H7 (cell line): ENCODE data around the gene LRRC7. TPM values are rescaled to one million over a fixed set of nuclear protein-coding genes. Genes with fewer than 3 reads are reported as not detected.

Source experiments
- DNase-seq: peaks from one replicate; pipeline ENCODE4 v3.0.0; 2012
- H3K27me3 ChIP-seq: 2 replicates; pipeline ENCODE4 v1.6.0; 2011; ENCODE audit warnings: mild to moderate bottlenecking, low read length; ENCODE audit not compliant: control insufficient read depth, insufficient read depth
- H3K36me3 ChIP-seq: replicated peaks from 2 replicates; pipeline ENCODE4 v1.5.1; 2011; ENCODE audit warnings: low read length; ENCODE audit not compliant: control insufficient read depth, insufficient read depth
- H3K4me3 ChIP-seq: 2 replicates; pipeline ENCODE4 v1.5.1; 2011; ENCODE audit warnings: low read depth, mild to moderate bottlenecking, control low read depth, low read length, moderate library complexity; ENCODE audit not compliant: insufficient read depth
- total RNA-seq: library from RNA; depleted of rRNA; stranded (reverse); fragments of >200 nt; shearing (Covaris generic); gene quantifications from 2 replicates; pipeline ENCODE4 v1.2.3, GENCODE V29; 2014

Gene LRRC7
- total RNA-seq, 1 experiment from 2014 or later: 0.24 TPM

- Histone ChIP-seq H3K27me3 (no peaks in the 10 kb centered on the region), H3K36me3 (no peaks in the 10 kb centered on the region), H3K4me3 (no peak overlapping the region)
- no peak for DNase-seq
Observed at GRCh38 chr1:69992594-69992993, 424.9 kb downstream of the LRRC7 start.

GRCh38 chr1:69993810-69994209, 426.1 kb downstream of the LRRC7 start:
- no peak for DNase-seq
- no peaks in the 10 kb centered on the region for H3K27me3 ChIP-seq
- no peaks in the 10 kb centered on the region for H3K36me3 ChIP-seq
- no peak overlapping the region for H3K4me3 ChIP-seq

GRCh38 chr1:69994241-69994640, 426.5 kb downstream of the LRRC7 start:
- no peaks in the 10 kb centered on the region for H3K36me3 ChIP-seq
- H3K4me3 ChIP-seq: no peak overlapping the region
- no peak for DNase-seq
- no peaks in the 10 kb centered on the region for H3K27me3 ChIP-seq

GRCh38 chr1:69998847-69999246, 431.1 kb downstream of the LRRC7 start:
- H3K4me3 ChIP-seq: no peak overlapping the region
- no peaks in the 10 kb centered on the region for H3K36me3 ChIP-seq
- DNase-seq: no peak
- no peaks in the 10 kb centered on the region for H3K27me3 ChIP-seq

- Histone ChIP-seq H3K4me3 (no peak overlapping the region), H3K36me3 (no peaks in the 10 kb centered on the region), H3K27me3 (no peaks in the 10 kb centered on the region)
- DNase-seq: no peak
Observed at GRCh38 chr1:70003211-70003908, 435.6 kb downstream of the LRRC7 start.

- Histone ChIP-seq H3K27me3 (no peaks in the 10 kb centered on the region), H3K4me3 (no peak overlapping the region), H3K36me3 (no peaks in the 10 kb centered on the region)
- no peak for DNase-seq
Observed at GRCh38 chr1:70005386-70006034, 437.8 kb downstream of the LRRC7 start.

- no peak for DNase-seq
- H3K27me3 ChIP-seq: no peaks in the 10 kb centered on the region
- H3K4me3 ChIP-seq: no peak overlapping the region
- H3K36me3 ChIP-seq: no peaks in the 10 kb centered on the region
Observed at GRCh38 chr1:70008660-70009059, 440.9 kb downstream of the LRRC7 start.

GRCh38 chr1:70017770-70018169, 450.0 kb downstream of the LRRC7 start:
- Histone ChIP-seq H3K36me3 (no peaks in the 10 kb centered on the region), H3K4me3 (no peak overlapping the region), H3K27me3 (no peaks in the 10 kb centered on the region)
- DNase-seq: no peak

- Histone ChIP-seq H3K4me3 (no peak overlapping the region), H3K36me3 (no peaks in the 10 kb centered on the region), H3K27me3 (no peaks in the 10 kb centered on the region)
- DNase-seq: no peak
Observed at GRCh38 chr1:70024272-70024671, 456.6 kb downstream of the LRRC7 start.

- no peak overlapping the region for H3K4me3 ChIP-seq
- no peaks in the 10 kb centered on the region for H3K36me3 ChIP-seq
- no peak for DNase-seq
- H3K27me3 ChIP-seq: no peaks in the 10 kb centered on the region
Observed at GRCh38 chr1:70025052-70025451, 457.3 kb downstream of the LRRC7 start.

GRCh38 chr1:70025846-70026245, 458.1 kb downstream of the LRRC7 start:
- H3K27me3 ChIP-seq: no peaks in the 10 kb centered on the region
- no peak overlapping the region for H3K4me3 ChIP-seq
- no peaks in the 10 kb centered on the region for H3K36me3 ChIP-seq
- DNase-seq: no peak

- Histone ChIP-seq H3K4me3 (no peak overlapping the region), H3K36me3 (no peaks in the 10 kb centered on the region), H3K27me3 (no peaks in the 10 kb centered on the region)
- no peak for DNase-seq
Observed at GRCh38 chr1:70033266-70033873, 465.6 kb downstream of the LRRC7 start.

GRCh38 chr1:70033936-70034335, 466.2 kb downstream of the LRRC7 start:
- H3K4me3 ChIP-seq: no peak overlapping the region
- no peak for DNase-seq
- no peaks in the 10 kb centered on the region for H3K36me3 ChIP-seq
- H3K27me3 ChIP-seq: no peaks in the 10 kb centered on the region

GRCh38 chr1:70034403-70034802, 466.7 kb downstream of the LRRC7 start:
- no peak overlapping the region for H3K4me3 ChIP-seq
- peak; percentile 29 for DNase-seq
- H3K27me3 ChIP-seq: no peaks in the 10 kb centered on the region
- H3K36me3 ChIP-seq: no peaks in the 10 kb centered on the region

- Histone ChIP-seq H3K4me3 (no peak overlapping the region), H3K36me3 (no peaks in the 10 kb centered on the region), H3K27me3 (no peaks in the 10 kb centered on the region)
- DNase-seq: no peak
Observed at GRCh38 chr1:70038025-70038424, 470.3 kb downstream of the LRRC7 start.
